ENCODE results near the gene SERPINB4.
"Not testable (repeated sequence)": the region's sequence is repeated elsewhere in the genome, so short reads cannot be mapped to it uniquely, and the experiment has no call there.

SERPINB4 gene

GRCh38 chr18:63646936-63647335 is 2.9 kb upstream of the SERPINB4 start:
- no peak for ATAC-seq
- no peaks in the 10 kb centered on the region for H3K27me3 Mint-ChIP-seq
- no peaks in the 10 kb centered on the region for H3K9me3 Mint-ChIP-seq
- no peak for DNase-seq
- no peak overlapping the region for H3K27ac Mint-ChIP-seq
- H3K4me3 Mint-ChIP-seq: no peak overlapping the region
- H3K4me1 Mint-ChIP-seq: no peaks in the 10 kb centered on the region

GRCh38 chr18:63644694-63645093 is 638 bp upstream of the SERPINB4 start:
- not testable (repeated sequence) for DNase-seq, H3K4me3 Mint-ChIP-seq, H3K4me1 Mint-ChIP-seq

GRCh38 chr18:63642668-63643356 is 1.2 kb downstream of the SERPINB4 start:
- not testable (repeated sequence) for H3K27me3 Mint-ChIP-seq, ATAC-seq, H3K9me3 Mint-ChIP-seq, H3K27ac Mint-ChIP-seq, DNase-seq, H3K4me1 Mint-ChIP-seq, H3K4me3 Mint-ChIP-seq

More at GRCh38 chr18:63644694-63645093, 638 bp upstream of the SERPINB4 start:
- H3K27ac Mint-ChIP-seq, H3K27me3 Mint-ChIP-seq, ATAC-seq, H3K9me3 Mint-ChIP-seq: not testable (repeated sequence)

GRCh38 chr18:63641157-63641680 is 2.8 kb downstream of the SERPINB4 start:
- not testable (repeated sequence) for ATAC-seq, DNase-seq, H3K27ac Mint-ChIP-seq, H3K4me1 Mint-ChIP-seq, H3K27me3 Mint-ChIP-seq, H3K9me3 Mint-ChIP-seq, H3K4me3 Mint-ChIP-seq

GRCh38 chr18:63637703-63638102 is 6.4 kb downstream of the SERPINB4 start:
- no peak overlapping the region for H3K4me3 Mint-ChIP-seq
- no peak for DNase-seq
- no peaks in the 10 kb centered on the region for H3K9me3 Mint-ChIP-seq
- H3K4me1 Mint-ChIP-seq: no peaks in the 10 kb centered on the region
- no peak overlapping the region for H3K27ac Mint-ChIP-seq
- ATAC-seq: no peak
- H3K27me3 Mint-ChIP-seq: no peaks in the 10 kb centered on the region

GRCh38 chr18:63627819-63628218 is 16.2 kb downstream of the SERPINB4 start:
- Mint-ChIP-seq H3K4me3 (no peak overlapping the region), H3K9me3 (peaks cover 36 to 51% of the 10 kb centered on the region in 2 donors), H3K4me1 (no peaks in the 10 kb centered on the region), H3K27me3 (no peaks in the 10 kb centered on the region), H3K27ac (no peak overlapping the region)
- ATAC-seq: no peak
- DNase-seq: no peak

GRCh38 chr18:63626431-63626830 is 17.6 kb downstream of the SERPINB4 start:
- no peak overlapping the region for H3K27ac Mint-ChIP-seq
- DNase-seq: no peak
- ATAC-seq: no peak
- H3K27me3 Mint-ChIP-seq: no peaks in the 10 kb centered on the region
- no peak overlapping the region for H3K4me3 Mint-ChIP-seq
- H3K9me3 Mint-ChIP-seq: peaks cover 38 to 54% of the 10 kb centered on the region in 2 donors
- no peaks in the 10 kb centered on the region for H3K4me1 Mint-ChIP-seq

GRCh38 chr18:63624863-63625262 is 19.2 kb downstream of the SERPINB4 start:
- Mint-ChIP-seq H3K4me3 (no peak overlapping the region), H3K4me1 (no peaks in the 10 kb centered on the region), H3K27ac (no peak overlapping the region), H3K27me3 (no peaks in the 10 kb centered on the region), H3K9me3 (peaks cover 49 to 54% of the 10 kb centered on the region in 2 donors)
- no peak for ATAC-seq
- DNase-seq: no peak

GRCh38 chr18:63619661-63620060 is 24.4 kb downstream of the SERPINB4 start:
- DNase-seq (no peak), ATAC-seq (no peak)
- H3K9me3 Mint-ChIP-seq: peaks cover 17 to 25% of the 10 kb centered on the region in 2 donors
- H3K4me3 Mint-ChIP-seq: no peak overlapping the region
- H3K27me3 Mint-ChIP-seq: no peaks in the 10 kb centered on the region
- no peak overlapping the region for H3K27ac Mint-ChIP-seq
- H3K4me1 Mint-ChIP-seq: no peaks in the 10 kb centered on the region

GRCh38 chr18:63617915-63618234 is 26.2 kb downstream of the SERPINB4 start:
- Mint-ChIP-seq H3K4me1 (no peaks in the 10 kb centered on the region), H3K9me3 (peaks cover 3 to 14% of the 10 kb centered on the region in 2 donors), H3K27ac (no peak overlapping the region), H3K27me3 (no peaks in the 10 kb centered on the region), H3K4me3 (no peak overlapping the region)
- ATAC-seq (no peak), DNase-seq (no peak)

GRCh38 chr18:63617049-63617914 is 26.8 kb downstream of the SERPINB4 start:
- Mint-ChIP-seq H3K4me1 (no peaks in the 10 kb centered on the region), H3K4me3 (no peak overlapping the region), H3K27ac (no peak overlapping the region), H3K9me3 (peaks cover 0 to 11% of the 10 kb centered on the region in 2 donors), H3K27me3 (no peaks in the 10 kb centered on the region)
- DNase-seq (no peak), ATAC-seq (no peak)

GRCh38 chr18:63613420-63613819 is 30.6 kb downstream of the SERPINB4 start:
- Mint-ChIP-seq H3K4me1 (no peaks in the 10 kb centered on the region), H3K27ac (peak overlapping the region in 1 of 2 donors; percentile 13), H3K27me3 (no peaks in the 10 kb centered on the region), H3K4me3 (no peak overlapping the region), H3K9me3 (no peaks in the 10 kb centered on the region)
- no peak for DNase-seq
- ATAC-seq: peak; percentile 12

- Mint-ChIP-seq H3K4me1 (no peaks in the 10 kb centered on the region), H3K27me3 (no peaks in the 10 kb centered on the region), H3K27ac (no peak overlapping the region), H3K4me3 (no peak overlapping the region), H3K9me3 (no peaks in the 10 kb centered on the region)
- DNase-seq (no peak), ATAC-seq (no peak)
These were observed 37.5 kb downstream of the SERPINB4 start for GRCh38 chr18:63606526-63606925.

GRCh38 chr18:63604791-63605567 is 39.1 kb downstream of the SERPINB4 start:
- ATAC-seq (peak; percentile 15), DNase-seq (no peak)
- H3K9me3 Mint-ChIP-seq: no peaks in the 10 kb centered on the region
- no peaks in the 10 kb centered on the region for H3K4me1 Mint-ChIP-seq
- no peak overlapping the region for H3K4me3 Mint-ChIP-seq
- H3K27me3 Mint-ChIP-seq: no peaks in the 10 kb centered on the region
- no peak overlapping the region for H3K27ac Mint-ChIP-seq

- Mint-ChIP-seq H3K27me3 (no peaks in the 10 kb centered on the region), H3K4me3 (no peak overlapping the region), H3K4me1 (no peaks in the 10 kb centered on the region), H3K9me3 (no peaks in the 10 kb centered on the region), H3K27ac (no peak overlapping the region)
- no peak for ATAC-seq
- DNase-seq: no peak
These were observed 40.3 kb downstream of the SERPINB4 start for GRCh38 chr18:63603772-63604171.
